GM19455 (cell line): ENCODE measurements around the gene THAP11.
"Not testable (repeated sequence)": the region's sequence is repeated elsewhere in the genome, so short reads cannot be mapped to it uniquely, and the experiment has no call there.

Experiments used
- ATAC-seq: cut with Tn5 transposase; IDR thresholded peaks from one replicate; pipeline ENCODE4 v1.9.1; 2021; ENCODE audit not compliant: unreplicated experiment

The THAP11 gene

DNA sequence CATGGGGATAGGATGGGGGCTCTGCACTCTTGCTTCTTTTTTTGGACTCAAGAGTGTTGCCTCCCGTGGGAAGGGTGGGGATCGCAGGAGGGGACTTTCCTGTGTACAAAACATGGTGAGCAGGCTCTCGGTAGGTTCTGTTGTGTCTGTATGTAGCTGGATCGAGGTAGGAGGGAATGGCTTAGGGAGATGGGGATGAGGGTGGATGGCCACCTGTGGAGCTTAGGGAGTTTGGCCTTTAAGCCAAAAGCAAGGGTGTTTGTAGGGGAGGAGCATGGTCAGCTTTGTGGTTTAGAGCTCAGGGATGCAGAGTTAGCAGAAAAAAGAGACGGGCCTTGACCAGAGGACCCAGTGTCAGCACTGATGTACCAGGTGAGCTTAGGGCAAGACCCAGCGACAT, 19.8 kb downstream of the THAP11 start:
- ATAC-seq: no peak

DNA sequence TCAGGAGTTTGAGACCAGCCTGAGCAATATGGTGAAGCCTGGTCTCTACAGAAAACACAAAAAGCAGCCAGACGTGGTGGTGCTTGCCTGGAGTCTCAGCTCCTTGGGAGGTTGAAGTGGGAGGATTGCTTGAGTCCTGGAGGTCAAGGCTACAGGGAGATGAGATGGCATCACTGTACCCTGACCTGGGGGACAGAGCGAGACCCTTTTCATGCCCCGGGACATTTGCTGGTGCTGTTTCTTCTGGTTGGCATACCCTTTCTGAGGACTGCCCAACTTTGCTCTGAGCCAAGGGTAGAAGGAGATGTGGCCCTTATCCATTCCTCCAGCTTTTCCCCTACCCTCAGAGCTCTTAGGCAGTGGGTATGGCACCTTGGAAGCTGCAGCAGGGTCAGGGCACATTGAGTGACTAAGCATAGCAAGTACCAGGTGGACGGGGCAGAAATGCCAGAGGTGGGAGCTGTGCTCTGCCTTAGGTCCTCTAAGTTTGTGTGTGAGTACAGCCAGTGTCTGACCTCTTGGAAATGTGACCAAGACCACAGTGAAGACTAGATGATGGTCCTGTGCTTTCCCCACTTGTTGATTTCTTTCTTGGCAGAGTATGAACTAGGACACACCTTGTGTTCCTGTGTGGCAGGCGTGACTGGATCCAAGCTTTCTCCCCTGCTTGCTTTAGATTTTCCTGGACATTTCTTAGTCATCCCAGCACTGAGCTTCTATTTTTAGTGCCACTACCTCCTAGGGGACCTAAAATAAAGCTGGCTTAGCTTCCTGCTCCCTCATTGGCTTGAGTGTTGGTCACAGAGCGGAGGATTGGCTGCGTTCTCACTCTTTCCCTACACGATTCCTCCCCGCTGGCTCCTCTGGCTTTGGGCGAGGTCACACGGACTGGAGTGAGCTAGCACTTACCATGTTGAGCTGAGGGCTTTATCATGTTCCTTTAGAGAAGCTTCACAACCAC, 20.8 kb downstream of the THAP11 start:
- no peak for ATAC-seq

DNA sequence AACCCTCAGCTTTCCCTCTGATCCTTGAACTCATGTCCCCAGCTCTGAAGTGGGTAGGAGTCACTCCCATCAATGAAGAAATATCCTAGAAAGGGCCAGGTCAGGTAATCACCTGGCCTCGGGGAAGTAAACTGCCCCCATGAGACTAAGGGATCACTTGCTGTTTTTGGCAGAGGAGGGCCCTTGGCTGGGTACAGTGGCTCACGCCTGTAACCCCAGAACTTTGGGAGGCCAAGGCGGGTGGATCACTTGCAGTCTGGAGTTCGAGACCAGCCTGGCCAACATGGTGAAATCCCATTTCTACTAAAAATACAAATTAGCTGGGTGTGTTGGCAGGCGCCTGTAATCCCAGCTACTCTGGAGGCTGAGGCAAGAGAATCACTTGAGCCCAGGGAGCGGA, 21.9 kb downstream of the THAP11 start:
- ATAC-seq: not testable (repeated sequence)

DNA sequence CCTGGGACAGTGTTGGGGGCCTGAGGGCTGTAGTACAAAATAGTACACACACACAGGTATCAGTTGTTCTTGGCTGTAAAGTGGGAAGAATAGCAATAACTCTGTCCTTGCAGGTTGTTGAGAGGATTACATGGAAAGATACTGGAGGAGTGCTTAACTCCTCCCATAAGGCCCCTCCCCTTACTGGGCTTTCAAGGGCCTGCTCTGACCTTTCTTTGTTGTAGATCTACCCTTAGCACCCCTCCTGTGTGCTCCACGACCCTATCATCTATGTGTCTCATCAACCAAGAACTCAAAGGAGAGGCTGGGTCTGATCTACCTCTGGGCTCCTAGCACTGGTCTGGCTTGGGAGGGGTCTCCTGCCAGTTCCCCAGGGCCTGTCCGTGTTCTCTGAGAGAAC, 22.5 kb downstream of the THAP11 start:
- no peak for ATAC-seq

DNA sequence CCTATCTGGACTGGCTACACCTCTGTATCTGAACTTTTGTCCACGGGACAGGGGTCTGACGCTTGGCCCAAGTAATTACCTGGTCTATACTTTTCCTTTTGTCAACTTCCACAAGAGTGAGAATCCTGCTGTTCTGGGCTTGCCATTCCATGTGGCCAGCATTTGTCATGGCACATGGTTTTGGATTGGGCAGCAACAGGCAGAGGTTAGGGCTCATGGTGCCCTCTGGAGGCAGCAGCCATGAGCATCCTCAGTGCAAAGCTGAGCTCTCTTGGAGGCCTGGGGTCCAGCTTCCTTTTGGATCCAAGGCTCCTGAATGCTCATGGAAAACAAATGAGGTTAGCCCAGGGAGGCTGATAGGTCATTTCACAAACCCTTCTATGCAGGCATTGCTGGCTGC, 23.2 kb downstream of the THAP11 start:
- no peak for ATAC-seq

DNA sequence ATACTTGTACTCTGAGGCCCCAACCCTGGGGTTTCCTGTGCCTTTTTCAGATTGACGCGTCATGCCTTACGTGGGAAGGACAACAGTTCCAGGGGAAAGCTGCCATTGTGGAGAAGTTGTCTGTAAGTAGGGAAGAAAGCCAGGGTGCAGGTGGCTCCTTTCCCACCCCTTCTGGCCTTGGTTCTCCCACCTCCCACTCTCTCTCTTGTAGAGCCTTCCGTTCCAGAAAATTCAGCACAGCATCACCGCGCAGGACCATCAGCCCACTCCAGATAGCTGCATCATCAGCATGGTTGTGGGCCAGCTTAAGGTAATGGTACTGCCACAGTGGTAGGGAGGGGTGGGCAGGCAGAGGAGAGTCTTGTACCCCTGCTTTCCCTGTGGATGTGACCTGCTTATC, 26.2 kb downstream of the THAP11 start:
- no peak for ATAC-seq

DNA sequence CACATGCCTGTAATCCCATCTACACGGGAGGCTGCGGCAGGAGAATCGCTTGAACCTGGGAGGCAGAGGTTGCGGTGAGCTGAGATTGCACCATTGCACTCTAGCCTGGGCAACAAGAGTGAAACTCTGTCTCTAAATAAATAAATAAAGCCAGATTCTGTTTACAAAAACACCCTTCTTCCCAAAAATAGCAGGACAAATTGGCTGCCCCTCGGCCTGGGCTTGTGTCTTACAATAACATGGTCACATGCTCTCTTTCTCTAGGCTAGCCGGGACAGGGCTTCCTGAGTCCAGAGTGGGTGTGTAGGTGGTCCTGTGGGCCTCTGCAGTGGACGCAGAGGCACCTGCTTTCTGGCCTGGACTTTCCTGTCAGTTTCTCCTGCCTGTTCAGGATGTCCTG, 27.5 kb downstream of the THAP11 start:
- no peak for ATAC-seq

DNA sequence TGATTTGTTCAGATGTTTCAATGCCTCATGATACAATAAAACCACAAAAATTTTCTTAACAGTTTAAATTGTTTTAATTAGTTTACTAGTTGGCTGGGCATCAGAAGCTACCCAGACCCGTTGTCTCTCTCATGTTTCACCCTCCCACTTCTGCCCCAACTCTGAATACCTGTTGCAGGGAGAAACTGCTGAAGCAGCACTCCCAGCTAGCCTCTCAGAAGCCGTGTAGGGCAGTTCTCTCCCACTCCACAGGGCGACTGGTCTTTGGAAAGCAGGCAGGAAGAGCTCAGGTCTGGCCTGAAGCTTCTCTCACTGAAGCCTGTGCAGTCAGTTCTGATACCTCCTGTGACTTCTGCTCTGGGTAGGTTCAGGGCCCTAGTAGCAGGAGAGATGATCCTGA, 29.1 kb downstream of the THAP11 start:
- ATAC-seq: no peak

DNA sequence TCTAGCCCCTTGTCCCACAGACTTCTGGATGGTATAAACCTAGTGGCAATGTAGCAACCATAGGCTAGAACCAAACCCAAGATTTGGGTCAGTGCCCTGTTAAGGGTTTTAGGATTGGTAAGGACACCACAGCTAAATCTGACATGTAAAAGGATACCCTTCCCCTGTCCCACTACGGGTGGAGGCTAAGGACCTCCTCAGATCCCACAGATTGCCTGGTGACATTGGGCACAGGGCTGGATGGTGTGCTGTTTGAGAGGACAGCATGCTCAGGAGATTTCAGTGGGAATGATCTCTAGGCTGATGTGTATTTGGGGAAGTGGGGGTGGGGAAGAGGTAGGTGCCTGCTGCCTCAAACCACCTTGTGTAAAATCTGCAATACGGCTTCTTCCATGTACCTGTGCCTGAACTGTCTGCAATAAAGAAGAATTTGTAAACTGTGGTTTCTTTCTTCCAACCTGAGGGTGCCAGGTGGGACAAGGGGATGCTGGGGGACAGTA, 30.1 kb downstream of the THAP11 start:
- no peak for ATAC-seq

DNA sequence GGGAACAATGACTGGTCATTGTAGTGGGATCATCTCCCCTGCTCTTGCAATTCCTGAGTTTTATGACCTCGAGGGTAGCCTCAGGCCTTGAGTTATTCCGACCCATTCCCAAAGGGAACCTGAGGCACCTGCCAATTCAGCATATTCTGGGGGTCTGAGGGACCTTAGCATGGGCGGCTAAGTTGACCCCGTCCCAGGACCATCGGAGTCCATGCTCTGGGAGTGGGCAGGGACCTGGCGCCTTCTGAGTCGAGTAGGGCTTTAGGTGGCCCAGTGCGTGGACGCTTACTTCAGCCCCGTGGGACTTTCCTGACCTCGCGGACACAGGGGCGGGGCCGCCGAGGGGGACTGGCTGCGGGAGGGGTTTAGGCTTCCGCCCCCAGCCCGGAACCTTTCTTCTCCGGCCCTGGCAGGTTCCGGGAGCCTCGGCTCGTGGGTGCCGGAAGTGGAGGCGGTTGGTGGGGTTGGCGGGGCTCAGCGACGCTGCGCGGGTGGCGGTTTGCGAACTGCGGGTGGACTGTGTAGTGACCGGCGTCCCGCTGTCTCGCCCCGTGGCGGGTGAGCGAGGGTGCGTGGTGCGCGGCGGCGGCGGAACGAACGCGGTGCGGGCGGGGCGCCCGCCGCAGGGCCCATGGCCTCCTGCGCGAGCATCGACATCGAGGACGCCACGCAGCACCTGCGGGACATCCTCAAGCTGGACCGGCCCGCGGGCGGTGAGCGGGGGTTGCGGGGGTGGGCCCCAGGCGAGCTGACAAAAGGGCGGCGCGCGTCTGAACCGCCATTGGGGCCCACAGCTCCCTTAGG, 30.7 kb downstream of the THAP11 start, which contains the start of gene EDC4:
Gene EDC4, plus strand, starts transcription at position 422 of the 804 bp plus-strand sequence. Its CDS starts 210 bp downstream, at position 632.
- ATAC-seq: peak; percentile 73

DNA sequence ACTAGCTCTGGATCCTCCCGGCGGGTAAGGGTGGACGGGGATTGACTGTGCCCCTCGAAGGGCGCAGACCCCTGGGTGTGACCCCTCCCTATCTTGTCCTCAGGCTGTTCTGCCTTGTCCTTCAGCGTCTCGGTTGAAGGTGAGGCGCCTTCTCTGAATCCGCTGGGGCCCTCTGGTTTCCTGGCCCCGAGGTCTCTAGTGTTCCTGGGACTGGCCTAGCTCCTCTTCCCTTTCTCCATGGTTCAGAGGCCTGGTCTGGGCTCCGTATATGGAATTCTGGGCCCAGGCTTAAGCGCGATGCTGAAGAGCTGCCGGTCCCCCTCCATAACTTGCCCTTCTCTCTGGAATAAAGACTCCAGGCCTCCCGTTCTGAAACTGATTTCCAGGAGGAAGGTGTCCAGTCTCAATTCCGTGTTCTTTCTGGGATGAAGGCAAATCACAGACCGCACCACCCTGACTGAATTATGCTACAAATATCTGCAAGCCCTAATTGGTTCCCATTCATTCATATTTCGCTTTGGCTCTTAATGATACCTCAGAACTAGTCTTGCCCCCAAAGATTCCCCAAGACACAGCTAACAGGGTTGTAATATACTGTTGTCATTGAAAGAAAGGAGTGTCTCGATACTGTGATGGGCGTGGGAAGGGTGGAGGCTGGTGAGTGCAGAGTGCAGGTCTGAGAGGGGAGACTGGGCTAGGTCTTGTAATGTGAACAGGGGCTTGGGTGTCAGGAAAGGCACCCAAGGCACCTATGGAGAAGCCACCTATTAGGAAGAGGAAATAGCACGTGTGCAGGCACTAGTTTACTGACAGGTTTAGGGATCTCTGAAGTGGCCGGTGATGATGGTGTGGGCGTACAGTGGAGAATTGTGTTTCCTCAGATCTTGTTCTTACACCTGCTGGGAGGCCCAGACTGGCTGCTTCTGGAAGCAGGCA, 31.6 kb downstream of the THAP11 start:
- ATAC-seq: no peak

DNA sequence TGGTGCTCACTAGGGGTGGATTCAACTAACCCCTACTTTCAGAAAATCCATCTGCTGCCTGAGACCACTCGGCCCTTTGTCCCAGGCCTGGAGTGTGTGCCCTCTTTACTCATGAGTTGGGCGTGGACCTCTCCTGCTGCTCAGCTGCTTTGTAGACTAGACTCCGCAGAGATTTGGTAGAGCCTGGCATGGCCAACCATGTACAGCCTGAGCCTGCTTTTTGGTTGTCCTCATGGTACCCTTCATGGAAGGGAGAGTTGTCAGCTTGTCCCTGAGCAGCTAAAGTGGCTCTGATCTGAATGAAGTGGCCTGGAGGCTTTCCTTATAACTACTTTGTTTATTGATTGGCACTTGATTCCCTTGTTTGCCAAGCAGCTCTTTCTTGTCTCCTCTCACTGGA, 32.3 kb downstream of the THAP11 start:
- no peak for ATAC-seq

DNA sequence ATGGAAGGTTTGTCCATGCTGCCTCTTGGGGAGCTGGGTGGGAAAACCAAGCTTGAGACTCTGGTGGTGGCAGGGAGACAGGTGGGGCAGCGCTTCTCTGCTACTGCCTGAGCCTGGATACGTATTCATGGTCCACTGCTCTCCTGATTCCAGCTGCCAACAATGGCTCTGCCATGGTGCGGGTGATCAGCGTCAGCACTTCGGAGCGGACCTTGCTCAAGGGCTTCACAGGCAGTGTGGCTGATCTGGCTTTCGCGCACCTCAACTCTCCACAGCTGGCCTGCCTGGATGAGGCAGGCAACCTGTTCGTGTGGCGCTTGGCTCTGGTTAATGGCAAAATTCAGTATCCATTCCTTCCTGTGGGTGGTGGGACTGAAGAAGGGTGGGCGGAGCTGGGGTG, 34.9 kb downstream of the THAP11 start:
- no peak for ATAC-seq

DNA sequence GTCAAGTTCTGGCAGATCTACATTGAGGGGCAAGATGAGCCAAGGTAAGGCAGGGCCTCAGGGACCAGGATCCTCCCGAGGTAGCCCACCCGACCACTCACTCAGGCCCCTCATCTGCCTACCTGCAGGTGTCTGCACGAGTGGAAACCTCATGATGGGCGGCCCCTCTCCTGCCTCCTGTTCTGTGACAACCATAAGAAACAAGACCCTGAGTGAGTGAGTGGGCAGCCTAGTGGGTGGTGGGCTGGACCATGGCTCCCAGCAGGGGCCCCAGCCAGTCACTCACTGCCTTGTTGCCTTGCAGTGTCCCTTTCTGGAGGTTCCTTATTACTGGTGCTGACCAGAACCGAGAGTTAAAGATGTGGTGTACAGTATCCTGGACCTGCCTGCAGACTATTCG, 36.1 kb downstream of the THAP11 start:
- no peak for ATAC-seq

DNA sequence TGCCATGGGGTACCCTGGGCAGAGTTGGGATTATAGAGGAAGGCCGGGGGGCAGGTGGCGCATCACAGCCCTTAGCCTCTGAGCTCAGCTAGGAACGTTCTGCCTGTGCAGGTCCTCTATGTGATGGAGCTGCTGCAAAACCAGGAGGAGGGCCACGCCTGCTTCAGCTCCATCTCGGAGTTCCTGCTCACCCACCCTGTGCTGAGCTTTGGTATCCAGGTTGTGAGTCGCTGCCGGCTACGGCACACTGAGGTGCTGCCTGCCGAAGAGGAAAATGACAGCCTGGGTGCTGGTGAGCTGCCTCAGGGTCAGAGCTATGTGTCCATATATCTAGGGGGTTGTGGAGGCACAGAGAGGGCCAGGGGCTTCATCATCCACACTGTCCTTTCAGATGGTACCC, 36.7 kb downstream of the THAP11 start:
- no peak for ATAC-seq

DNA sequence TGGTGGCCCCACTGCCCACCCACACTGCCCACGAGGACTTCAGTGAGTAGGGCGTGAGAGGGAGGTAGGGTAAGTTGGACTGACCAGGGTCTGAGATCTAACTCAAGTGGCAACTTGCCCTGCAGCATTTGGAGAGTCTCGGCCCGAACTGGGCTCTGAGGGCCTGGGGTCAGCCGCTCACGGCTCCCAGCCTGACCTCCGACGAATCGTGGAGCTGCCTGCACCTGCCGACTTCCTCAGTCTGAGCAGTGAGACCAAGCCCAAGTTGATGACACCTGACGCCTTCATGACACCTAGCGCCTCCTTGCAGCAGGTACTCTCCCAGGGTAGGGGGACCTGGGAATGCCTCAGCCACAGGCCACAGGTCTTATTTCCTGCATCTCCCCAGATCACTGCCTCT, 37.3 kb downstream of the THAP11 start:
- ATAC-seq: no peak

DNA sequence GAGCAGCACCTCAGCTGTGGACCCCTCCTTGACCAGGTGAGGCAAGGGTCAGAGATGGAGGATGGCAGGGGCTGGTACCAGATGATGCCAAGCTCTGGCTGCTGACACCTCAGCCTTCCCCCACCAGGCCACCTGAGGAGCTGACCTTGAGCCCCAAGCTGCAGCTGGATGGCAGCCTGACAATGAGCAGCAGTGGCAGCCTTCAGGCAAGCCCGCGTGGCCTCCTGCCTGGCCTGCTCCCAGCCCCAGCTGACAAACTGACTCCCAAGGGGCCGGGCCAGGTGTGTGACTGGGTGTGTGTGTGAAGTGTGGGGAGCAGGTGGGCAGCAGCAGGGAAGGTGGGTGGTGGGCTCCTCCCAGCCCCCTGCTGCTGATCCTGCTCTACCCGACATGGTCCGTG, 37.8 kb downstream of the THAP11 start:
- no peak for ATAC-seq

DNA sequence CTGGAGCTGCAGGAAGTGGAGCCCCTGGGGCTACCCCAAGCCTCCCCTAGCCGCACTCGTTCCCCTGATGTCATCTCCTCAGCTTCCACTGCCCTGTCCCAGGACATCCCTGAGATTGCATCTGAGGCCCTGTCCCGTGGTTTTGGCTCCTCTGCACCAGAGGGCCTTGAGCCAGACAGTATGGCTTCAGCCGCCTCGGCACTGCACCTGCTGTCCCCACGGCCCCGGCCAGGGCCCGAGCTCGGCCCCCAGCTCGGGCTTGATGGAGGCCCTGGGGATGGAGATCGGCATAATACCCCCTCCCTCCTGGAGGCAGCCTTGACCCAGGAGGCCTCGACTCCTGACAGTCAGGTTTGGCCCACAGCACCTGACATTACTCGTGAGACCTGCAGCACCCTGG, 38.5 kb downstream of the THAP11 start:
- ATAC-seq: no peak

DNA sequence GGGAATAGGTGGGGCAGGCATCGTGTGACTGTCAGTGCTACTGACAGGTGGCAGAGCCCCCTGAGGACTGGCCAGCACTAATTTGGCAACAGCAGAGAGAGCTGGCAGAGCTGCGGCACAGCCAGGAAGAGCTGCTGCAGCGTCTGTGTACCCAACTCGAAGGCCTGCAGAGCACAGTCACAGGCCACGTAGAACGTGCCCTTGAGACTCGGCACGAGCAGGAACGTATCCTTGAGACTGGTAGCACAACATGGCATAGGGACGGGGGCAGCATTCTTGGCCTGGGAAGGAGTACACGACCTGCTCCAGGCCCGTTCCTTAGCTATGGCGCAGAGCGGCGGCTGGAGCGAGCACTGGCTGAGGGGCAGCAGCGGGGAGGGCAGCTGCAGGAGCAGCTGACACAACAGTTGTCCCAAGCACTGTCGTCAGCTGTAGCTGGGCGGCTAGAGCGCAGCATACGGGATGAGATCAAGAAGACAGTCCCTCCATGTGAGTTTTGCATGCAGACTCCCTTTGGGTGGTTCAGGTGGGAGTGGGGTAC, 39.6 kb downstream of the THAP11 start:
- ATAC-seq: no peak

DNA sequence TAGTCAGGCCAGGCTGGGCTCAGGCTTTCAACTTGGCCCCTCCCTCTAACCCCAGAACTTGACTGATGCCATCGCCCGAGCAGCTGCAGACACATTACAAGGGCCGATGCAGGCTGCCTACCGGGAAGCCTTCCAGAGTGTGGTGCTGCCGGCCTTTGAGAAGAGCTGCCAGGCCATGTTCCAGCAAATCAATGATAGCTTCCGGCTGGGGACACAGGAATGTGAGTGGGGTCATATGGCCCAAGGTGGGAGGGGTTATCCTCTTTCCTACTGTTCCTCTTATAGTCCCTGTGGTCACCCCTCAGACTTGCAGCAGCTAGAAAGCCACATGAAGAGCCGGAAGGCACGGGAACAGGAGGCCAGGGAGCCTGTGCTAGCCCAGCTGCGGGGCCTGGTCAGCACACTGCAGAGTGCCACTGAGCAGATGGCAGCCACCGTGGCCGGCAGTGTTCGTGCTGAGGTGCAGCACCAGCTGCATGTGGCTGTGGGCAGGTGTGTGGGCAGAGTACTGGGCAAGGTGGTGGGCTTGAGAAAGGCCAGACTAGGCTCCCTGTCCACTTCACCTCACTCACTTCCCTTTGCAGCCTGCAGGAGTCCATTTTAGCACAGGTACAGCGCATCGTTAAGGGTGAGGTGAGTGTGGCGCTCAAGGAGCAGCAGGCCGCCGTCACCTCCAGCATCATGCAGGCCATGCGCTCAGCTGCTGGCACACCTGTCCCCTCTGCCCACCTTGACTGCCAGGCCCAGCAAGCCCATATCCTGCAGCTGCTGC, 40.4 kb downstream of the THAP11 start:
- no peak for ATAC-seq
